Body of pancreas (tissue), 4 donors: ENCODE results near the gene DIAPH1. TPM values are rescaled to one million over a fixed set of nuclear protein-coding genes. Genes with fewer than 3 reads are reported as not detected.

Experiments used
- ATAC-seq: fragments of 150-250 bp; one replicate; pipeline ENCODE4 v1.9.1; 2016
- DNase-seq, 4 donors: peaks; one replicate each; pipeline ENCODE4 v3.0.0-alpha.2; 2019
- H3K27ac ChIP-seq, 4 donors: fragments of 200-600 bp; sonication (generic); 1 replicate in 3 of 4; 2 replicates in 1 of 4; pipeline versions ENCODE4 v1.5.1 to v1.6.1; 2016 to 2019; ENCODE audit warnings: mild to moderate bottlenecking in 1 of 4, mixed read lengths in 1 of 4, moderate library complexity in 1 of 4
- H3K27me3 ChIP-seq, 2 donors: fragments of 200-600 bp; sonication (generic); one replicate each; pipeline ENCODE4 v1.6.0; 2016; ENCODE audit warnings: mild to moderate bottlenecking in 1 of 2
- H3K36me3 ChIP-seq, 2 donors: fragments of 200-600 bp; sonication (generic); replicated peaks in 1 of 2; 2 replicates each; pipeline ENCODE4 v1.5.1; 2016; ENCODE audit warnings: low read depth in 2 of 2; ENCODE audit not compliant: insufficient read depth in 1 of 2
- H3K4me1 ChIP-seq: fragments of 200-600 bp; sonication (generic); one replicate; pipeline ENCODE4 v1.6.0; 2016
- H3K4me3 ChIP-seq, 2 donors: fragments of 200-600 bp; sonication (generic); 1 replicate in 1 of 2; 2 replicates in 1 of 2; pipeline ENCODE4 v1.5.1; 2016 to 2019
- H3K9me3 ChIP-seq, 3 donors: fragments of 200-600 bp; sonication (generic); 1 replicate in 2 of 3; 2 replicates in 1 of 3; pipeline ENCODE4 v1.5.1; 2016
- POLR2A ChIP-seq, 3 donors: fragments of 450-650 bp; IDR thresholded peaks; one replicate each; pipeline ENCODE4 v1.6.1; 2016; ENCODE audit warnings: antibody characterized with exemption in 3 of 3, mild to moderate bottlenecking in 2 of 3
- WGBS, 2 donors: methylation state at CpG; one replicate each; pipeline ENCODE4 v1.1.5; 2017; 5-methylcytosine and 5-hydroxymethylcytosine counted together
- intact Hi-C: fragments of 100-400 bp; cut with DNase I; formaldehyde crosslinking; loops from one replicate; pipeline ENCODE4 v1.15.1; 2023
- total RNA-seq, 2 donors: library from RNA; depleted of rRNA; stranded (reverse); fragments of >200 nt; gene quantifications; one replicate each; pipeline ENCODE4 v1.1.0, GENCODE V29; 2016
- TF ChIP-seq, protein P1 (sequence below), 7 experiments: fragments of 450-650 bp in 4 of 7; fragments of 200-600 bp in 3 of 7; sonication (generic) in 3 of 7; IDR thresholded peaks; one replicate each; pipeline ENCODE4 v1.5.1; 2016 to 2019; ENCODE audit warnings: antibody characterized with exemption in 7 of 7

Gene DIAPH1
- total RNA-seq, 2 donors from 2014 or later = 28.3 to 47.0 TPM

DNA sequence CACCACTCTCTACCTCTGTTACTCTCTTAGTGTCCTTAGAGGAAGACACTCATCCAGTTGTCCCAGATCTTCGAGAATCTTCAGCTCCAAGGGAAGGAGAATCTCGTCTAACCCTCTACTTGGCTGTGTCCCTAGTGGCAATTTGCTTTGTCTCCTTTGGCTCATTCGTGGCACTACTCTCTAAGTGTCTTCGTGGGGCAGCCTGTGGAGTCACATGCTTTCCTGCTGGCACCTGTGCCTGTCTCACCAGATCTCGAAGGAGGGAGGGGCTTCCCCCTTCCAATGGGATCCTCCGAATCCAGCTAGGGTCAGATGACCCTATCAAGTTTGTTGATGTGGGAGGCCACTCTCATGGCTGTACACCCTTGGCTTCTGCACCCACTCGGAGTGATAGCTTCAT lies 131.7 kb downstream of the DIAPH1 start:
- no peak for TF ChIP-seq POLR2A (IDR thresholded peaks at IDR 0.05)
- TF ChIP-seq, protein P1, sequence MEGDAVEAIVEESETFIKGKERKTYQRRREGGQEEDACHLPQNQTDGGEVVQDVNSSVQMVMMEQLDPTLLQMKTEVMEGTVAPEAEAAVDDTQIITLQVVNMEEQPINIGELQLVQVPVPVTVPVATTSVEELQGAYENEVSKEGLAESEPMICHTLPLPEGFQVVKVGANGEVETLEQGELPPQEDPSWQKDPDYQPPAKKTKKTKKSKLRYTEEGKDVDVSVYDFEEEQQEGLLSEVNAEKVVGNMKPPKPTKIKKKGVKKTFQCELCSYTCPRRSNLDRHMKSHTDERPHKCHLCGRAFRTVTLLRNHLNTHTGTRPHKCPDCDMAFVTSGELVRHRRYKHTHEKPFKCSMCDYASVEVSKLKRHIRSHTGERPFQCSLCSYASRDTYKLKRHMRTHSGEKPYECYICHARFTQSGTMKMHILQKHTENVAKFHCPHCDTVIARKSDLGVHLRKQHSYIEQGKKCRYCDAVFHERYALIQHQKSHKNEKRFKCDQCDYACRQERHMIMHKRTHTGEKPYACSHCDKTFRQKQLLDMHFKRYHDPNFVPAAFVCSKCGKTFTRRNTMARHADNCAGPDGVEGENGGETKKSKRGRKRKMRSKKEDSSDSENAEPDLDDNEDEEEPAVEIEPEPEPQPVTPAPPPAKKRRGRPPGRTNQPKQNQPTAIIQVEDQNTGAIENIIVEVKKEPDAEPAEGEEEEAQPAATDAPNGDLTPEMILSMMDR (IDR thresholded peaks at IDR 0.05) = no peak
- intact Hi-C loops = no loop called here
- Histone ChIP-seq H3K36me3 (no peaks in the 10 kb centered on the region), H3K4me3 (no peak overlapping the region), H3K4me1 (peaks cover 18% of the 10 kb centered on the region), H3K27me3 (no peaks in the 10 kb centered on the region), H3K27ac (no peak overlapping the region), H3K9me3 (no peaks in the 10 kb centered on the region)
- WGBS, 2 donors = 91 to 95% methylated on average over 4 to 7 of the region's 7 CpGs
- DNase-seq (no peak), ATAC-seq (no peak)

DNA sequence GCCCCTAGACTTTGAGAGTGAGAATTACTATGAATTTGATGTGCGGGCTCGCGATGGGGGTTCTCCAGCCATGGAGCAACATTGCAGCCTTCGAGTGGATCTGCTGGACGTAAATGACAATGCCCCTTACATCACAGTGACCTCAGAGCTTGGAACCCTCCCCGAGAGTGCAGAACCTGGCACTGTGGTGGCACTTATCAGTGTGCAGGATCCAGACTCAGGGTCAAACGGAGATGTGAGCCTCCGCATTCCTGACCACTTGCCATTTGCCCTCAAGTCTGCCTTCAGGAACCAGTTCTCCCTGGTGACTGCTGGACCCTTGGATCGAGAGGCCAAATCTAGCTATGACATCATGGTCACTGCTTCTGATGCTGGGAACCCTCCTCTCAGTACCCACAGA lies 132.7 kb downstream of the DIAPH1 start:
- H3K9me3 ChIP-seq = no peaks in the 10 kb centered on the region
- no peak overlapping the region for H3K4me3 ChIP-seq
- H3K27me3 ChIP-seq = no peaks in the 10 kb centered on the region
- no peaks in the 10 kb centered on the region for H3K36me3 ChIP-seq
- 84 to 85% methylated on average over 8 to 9 of the region's 9 CpGs for WGBS, 2 donors
- intact Hi-C loops = no loop called here
- DNase-seq (no peak), ATAC-seq (no peak)
- peaks cover 18% of the 10 kb centered on the region for H3K4me1 ChIP-seq
- no peak overlapping the region for H3K27ac ChIP-seq
- TF ChIP-seq POLR2A (IDR thresholded peaks at IDR 0.05) = no peak
- TF ChIP-seq, protein P1 (IDR thresholded peaks at IDR 0.05) = no peak

DNA sequence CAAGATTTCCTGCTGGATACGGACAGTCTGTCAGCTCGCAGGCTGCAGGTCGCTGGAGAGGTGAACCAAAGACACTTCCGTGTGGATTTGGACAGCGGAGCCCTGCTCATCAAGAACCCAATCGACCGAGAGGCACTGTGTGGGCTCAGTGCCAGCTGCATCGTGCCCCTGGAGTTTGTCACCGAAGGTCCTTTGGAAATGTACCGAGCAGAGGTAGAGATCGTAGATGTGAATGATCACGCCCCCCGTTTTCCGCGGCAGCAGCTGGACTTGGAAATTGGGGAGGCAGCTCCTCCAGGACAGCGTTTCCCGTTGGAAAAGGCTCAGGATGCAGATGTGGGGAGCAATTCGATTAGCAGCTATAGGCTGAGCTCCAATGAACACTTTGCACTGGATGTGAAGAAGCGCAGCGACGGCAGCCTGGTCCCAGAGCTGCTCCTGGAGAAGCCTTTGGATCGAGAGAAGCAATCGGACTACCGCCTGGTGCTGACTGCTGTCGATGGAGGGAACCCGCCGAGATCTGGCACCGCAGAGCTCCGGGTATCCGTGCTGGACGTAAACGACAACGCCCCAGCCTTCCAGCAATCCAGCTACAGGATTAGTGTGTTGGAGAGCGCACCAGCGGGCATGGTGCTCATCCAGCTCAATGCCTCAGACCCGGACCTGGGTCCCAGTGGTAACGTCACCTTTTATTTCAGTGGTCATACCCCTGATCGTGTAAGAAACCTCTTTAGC lies 133.3 kb downstream of the DIAPH1 start:
- ATAC-seq (no peak), DNase-seq (no peak)
- Histone ChIP-seq H3K9me3 (no peaks in the 10 kb centered on the region), H3K4me1 (peaks cover 18% of the 10 kb centered on the region), H3K36me3 (no peaks in the 10 kb centered on the region), H3K27ac (no peak overlapping the region), H3K27me3 (no peaks in the 10 kb centered on the region), H3K4me3 (no peak overlapping the region)
- TF ChIP-seq, protein P1 (IDR thresholded peaks at IDR 0.05) = no peak
- TF ChIP-seq POLR2A (IDR thresholded peaks at IDR 0.05) = no peak
- intact Hi-C loops = no loop called here
- WGBS, 2 donors = 55 to 61% methylated on average over 19 to 38 of the region's 38 CpGs

DNA sequence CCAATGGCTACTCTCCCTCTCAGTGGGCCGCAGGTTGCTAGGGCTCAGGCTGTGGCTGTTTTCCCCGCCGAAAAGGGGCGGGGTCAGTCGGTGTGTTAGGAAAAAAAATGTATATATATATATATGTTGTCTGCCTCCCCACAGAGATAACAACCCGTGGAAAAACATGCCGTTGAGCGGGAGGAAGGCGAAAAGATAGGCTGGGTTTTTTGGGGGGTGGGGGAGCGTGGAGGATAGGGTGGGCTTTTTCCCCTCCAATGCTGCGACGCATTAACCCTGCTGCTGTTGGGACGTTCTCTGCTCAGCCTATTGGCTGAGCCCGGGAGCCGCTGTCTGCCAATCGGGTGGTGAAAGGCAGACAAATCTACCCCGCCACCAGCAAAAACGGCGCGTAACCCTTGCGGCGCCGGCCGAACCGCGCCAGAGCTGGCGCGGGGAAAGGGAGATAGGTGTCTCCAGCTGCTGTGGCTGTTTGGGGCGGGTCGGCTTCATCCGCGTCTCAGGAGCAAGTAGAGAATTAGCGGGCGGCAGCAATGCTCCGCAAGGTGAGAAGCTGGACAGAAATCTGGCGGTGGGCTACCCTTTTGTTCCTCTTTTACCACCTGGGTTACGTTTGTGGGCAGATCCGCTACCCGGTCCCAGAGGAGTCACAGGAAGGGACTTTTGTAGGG lies 134.0 kb downstream of the DIAPH1 start, which contains the start of gene PCDHGC4:
TSS of gene PCDHGC4 (plus strand) at position 390 of the 671 bp plus-strand sequence. CDS start at position 534, 144 bp downstream.
- no peaks in the 10 kb centered on the region for H3K9me3 ChIP-seq
- TF ChIP-seq, protein P1 (IDR thresholded peaks at IDR 0.05) = no peak
- no peak for TF ChIP-seq POLR2A (IDR thresholded peaks at IDR 0.05)
- DNase-seq = no peak
- H3K4me1 ChIP-seq = peaks cover 18% of the 10 kb centered on the region
- H3K4me3 ChIP-seq = no peak within 1 kb of the TSS
- WGBS, 2 donors = 7 to 19% methylated on average over 25 to 39 of the region's 39 CpGs
- intact Hi-C loops = no loop called here
- H3K27me3 ChIP-seq = no peaks in the 10 kb centered on the region
- H3K27ac ChIP-seq = no peak within 1 kb of the TSS
- no peaks in the 10 kb centered on the region for H3K36me3 ChIP-seq
- no peak for ATAC-seq
